CD4-positive, alpha-beta T cell treated with Interleukin-2 at 100 ng/mL for 4 hours (primary cell): ENCODE results near the gene ARHGEF12.

Source experiments
- DNase-seq: peaks from one replicate; pipeline ENCODE4 v3.0.0-alpha.2; 2020; ENCODE audit warnings: low spot score

Gene ARHGEF12

DNA sequence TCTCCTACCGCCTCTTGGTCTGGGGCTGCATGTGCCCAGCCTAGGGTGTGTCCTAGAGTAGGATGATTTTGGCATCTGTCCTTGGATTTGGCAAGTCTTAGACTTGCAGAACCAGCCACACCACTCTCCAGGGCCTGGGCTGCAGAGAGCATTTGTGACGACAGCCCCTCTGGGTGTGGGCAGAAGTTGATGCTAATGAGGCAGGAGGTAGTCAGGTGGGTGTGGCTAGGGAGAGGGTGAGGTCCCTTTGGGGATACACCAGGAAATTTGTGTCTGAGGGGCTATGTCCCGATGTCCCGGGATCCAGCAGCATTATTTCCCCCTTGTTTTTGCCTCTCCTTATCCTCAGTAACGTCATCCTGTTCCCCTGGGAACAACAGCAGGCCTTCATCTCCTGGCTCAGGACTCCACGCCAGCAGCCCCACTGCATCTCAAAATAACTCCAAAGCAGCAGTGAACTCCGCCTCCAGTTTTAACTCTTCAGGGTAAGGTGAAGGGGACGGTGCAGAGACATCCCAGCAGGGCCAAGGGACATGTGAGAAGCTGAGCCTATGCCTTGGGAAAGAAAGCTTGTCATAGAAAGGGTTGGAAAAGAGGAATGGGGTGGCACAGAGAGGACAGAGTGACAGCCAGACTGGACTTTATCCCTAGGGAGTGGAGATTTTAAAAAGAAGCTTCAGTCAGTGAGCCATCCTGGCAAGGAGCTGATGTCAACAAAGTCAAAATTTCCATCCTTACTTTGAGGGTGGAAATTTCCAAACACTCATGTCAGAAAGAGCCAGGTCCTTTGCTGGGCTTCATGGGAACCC lies 19.1 kb upstream of the ARHGEF12 start:
- DNase-seq, result no peak

- no peak for DNase-seq
Observed at GRCh38 chr11:120317689-120318480, 18.3 kb upstream of the ARHGEF12 start.

GRCh38 chr11:120318906-120319305 lies 17.3 kb upstream of the ARHGEF12 start:
- DNase-seq, result no peak

DNA sequence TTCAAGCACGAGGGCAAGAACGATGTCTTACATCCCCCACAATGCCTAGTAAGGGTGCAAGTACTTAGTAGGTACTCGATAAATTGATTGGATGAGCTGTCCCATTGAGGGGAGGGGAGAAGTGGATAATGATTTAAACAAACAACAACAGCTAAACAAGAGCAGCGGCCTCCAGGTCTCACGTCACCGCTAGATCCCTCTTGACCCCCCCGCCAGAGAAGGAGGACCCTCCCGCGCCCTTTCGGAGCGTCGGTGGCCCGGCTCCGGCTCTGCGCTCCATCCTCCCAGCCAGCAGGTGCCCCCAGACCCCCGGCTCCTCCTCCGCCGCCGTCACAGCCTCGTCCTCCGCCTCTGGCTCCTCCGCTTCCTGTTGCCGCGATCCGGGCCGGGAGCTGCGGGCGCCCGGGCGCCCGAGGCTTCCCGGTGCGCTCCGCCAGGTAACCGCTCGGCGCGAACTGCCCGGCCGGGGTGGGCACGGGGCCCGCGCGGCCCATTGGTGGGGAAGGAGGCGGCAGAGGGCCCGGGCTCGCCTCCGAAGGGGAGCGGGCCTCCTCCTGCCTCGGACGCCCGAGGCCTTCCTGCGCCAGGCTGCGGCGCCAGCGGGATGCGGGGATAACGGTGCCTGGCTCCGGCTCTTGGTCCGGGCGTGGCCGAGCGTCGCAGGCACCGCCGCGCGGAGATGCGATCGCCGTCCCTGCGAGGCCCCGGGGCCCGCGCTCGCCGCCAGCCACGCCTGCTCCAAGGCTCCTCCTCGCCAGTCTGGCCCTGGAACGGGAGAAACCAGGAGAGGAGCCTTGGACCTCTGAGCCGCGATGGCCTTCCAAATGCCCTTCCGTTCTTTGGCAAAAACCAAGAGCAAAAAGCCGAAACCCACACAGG lies 11.0 kb upstream of the ARHGEF12 start, which contains the start of gene TLCD5:
Gene TLCD5, plus strand, starts transcription at position 368 of the 879 bp plus-strand sequence. CDS start 2,143 bp downstream, outside the sequence.
- DNase-seq, result no peak

DNA sequence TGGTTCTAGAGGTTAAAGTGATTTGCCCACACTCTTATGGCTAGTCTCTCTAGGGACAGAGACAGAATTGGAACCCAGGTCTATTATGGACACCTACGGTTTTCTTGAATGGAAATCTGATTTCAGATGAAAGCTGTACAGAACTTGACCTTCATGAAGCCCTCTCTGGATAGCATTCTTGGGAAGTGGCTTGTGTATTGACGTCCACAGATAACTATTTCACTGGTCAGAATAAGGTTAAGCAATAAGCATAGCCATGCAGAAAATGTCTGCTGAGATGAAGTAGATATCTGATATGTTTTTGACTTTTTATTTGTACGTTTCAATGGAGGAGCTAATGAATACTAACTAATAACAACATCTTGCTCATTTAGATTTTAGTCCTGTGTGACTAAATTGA lies 10.0 kb upstream of the ARHGEF12 start:
- no peak for DNase-seq

GRCh38 chr11:120326845-120327281 lies 9.3 kb upstream of the ARHGEF12 start:
- no peak for DNase-seq

- DNase-seq, result no peak
Observed at GRCh38 chr11:120327311-120327710, 8.9 kb upstream of the ARHGEF12 start.

DNA sequence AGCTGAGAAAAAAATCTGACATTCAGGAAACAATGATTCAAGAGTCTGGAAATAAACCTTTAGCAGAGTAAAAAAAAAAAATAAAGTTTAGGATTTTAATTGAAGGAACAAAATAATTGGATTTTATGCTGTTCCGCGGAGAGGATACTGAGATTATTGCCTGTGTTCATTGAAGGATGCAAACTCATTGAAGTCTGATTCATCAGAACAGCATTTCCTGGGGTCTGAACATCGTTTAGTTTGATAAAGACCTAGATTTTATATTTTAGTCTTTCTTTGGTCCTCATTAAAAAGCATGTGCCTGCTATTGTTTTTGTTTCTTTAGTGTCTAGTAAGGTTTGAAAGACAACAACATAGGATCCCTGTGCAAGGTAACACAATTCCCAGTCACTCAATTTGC lies 6.7 kb upstream of the ARHGEF12 start:
- no peak for DNase-seq

GRCh38 chr11:120330045-120330444 lies 6.2 kb upstream of the ARHGEF12 start:
- no peak for DNase-seq

GRCh38 chr11:120331301-120331996 lies 4.8 kb upstream of the ARHGEF12 start:
- DNase-seq, result no peak

DNA sequence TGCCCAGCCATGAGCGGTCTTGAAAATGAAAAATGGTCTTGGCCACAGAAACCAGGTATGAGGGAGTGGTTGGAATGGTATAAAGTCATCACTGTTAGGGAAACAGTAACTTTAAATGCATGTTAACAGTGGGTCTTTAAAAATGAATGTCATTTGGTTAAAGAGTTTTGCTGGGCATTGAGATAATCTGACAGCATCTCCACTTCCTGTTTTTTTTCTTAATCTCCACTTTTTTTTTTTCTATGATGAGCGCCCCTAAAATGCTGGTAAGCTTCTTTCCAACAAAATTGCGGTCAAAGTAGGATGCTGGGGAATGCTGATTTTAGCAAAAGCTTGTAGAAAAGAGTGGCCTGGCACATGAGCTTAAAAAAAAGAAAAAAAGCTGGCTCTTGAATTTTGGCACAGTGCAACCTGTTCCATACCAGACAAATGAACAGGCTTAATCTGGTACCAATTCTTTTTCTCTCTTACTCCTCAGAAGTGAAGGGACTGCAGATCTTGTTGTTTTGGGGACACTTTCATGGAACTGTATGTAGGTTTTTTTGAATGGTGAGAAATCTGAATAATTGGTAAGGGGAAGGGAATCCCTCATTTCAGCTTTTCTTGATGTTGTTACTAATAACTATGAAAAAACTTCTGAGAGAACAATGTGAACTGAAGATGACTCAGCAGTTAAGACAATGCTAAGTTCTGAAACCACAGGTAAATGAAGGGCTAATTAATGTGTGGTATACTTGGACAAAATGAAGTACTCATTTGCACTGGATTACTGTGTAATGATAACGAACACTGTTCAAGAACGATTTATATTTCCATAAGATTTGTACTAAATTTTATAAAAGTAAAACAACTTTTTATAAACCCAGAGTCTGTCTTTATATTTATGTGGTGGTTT lies 3.1 kb upstream of the ARHGEF12 start:
- DNase-seq, result no peak

- DNase-seq, result no peak
Observed at GRCh38 chr11:120333801-120334200, 2.4 kb upstream of the ARHGEF12 start.

DNA sequence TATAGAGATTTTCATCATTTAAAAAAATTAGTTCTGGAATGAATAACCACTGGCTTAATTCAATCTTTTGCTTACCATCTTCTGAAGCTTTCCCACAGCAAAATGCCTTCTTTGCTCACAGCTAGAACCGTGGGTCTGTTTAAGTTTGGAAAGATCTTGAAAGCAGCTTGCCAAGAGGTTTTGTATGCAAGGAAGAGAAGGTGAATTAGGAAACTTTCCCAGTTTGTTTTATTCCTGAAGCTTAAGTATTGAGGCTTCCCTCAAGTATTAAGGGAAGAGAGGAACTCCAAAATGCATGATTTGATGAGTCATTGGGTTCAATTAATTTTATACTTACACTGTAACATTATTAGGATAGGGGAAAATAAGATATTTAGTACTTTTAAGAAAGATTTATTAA lies 1.9 kb upstream of the ARHGEF12 start:
- DNase-seq, result no peak

- DNase-seq, result peak; percentile 79
Observed at GRCh38 chr11:120334894-120335462, 1.2 kb upstream of the ARHGEF12 start.

DNA sequence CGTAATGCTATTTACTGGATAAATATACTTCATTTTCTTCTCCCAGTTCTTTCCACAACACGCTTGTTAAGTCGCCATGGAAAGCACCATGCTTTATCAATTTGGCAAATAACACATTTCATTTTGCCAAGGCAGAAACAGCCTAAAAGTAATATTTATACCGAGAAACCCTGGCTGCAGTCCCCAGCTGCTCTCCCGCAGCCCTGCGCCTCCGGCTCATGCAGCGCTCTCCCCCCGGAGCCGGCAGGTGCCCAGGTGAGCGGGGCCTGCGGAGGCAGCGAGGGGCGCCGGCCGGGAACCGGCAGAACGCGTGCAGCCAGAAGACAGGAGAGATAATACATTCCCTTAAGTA lies 681 bp upstream of the ARHGEF12 start:
- DNase-seq, result peak; percentile 11

- no peak for DNase-seq
Observed at GRCh38 chr11:120336641-120337354, 585 bp downstream of the ARHGEF12 start.

- DNase-seq, result no peak
Observed at GRCh38 chr11:120337355-120338106, 1.3 kb downstream of the ARHGEF12 start.

GRCh38 chr11:120338107-120338933 lies 2.1 kb downstream of the ARHGEF12 start:
- DNase-seq, result no peak
